HG03280 (cell line): ENCODE measurements around the gene CHCHD4.

Source experiments
- ATAC-seq: cut with Tn5 transposase; IDR thresholded peaks from one replicate; pipeline ENCODE4 v1.9.1; 2021; ENCODE audit warnings: mild to moderate bottlenecking, moderate library complexity; ENCODE audit not compliant: unreplicated experiment

CHCHD4 gene

GRCh38 chr3:14137004-14137403 is 12.3 kb upstream of the CHCHD4 start:
- no peak for ATAC-seq

DNA sequence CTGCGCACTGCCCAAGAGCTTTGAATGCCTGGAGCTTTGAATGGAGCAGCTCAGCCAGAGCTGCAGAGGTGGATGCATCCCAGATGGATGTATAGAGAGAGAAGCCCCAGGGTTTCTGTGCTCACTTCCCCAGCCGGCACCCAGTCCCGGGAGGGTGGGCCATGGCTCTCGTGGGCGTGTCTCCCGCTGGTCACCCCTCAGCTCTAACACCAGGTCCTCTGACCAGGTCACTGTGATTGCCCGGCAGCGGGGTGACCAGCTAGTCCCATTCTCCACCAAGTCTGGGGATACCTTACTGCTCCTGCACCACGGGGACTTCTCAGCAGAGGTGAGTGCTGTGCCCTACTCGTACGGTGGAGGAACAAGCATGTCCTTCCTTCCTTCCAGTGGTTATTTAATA is 10.9 kb upstream of the CHCHD4 start:
- ATAC-seq = no peak

DNA sequence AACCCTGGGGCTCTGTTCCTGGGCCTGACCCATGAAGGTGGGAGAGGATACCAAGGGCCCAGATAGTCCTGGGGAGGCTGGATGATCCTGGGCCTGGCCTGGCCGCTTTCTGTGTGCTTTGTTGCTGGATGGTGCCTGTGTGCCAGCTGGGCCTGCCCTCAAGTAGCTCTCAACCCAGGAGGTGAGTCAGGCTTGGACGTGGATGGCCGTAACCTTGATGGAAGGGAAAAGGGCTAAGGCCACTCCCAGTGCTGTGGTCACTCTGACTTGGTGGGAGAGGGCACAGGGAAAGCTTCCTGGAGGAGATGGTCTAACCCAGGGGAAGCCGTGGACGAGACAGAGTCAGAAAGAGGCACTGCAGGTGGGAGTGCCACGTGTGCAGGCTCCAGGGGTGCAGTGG is 9.6 kb upstream of the CHCHD4 start:
- no peak for ATAC-seq

DNA sequence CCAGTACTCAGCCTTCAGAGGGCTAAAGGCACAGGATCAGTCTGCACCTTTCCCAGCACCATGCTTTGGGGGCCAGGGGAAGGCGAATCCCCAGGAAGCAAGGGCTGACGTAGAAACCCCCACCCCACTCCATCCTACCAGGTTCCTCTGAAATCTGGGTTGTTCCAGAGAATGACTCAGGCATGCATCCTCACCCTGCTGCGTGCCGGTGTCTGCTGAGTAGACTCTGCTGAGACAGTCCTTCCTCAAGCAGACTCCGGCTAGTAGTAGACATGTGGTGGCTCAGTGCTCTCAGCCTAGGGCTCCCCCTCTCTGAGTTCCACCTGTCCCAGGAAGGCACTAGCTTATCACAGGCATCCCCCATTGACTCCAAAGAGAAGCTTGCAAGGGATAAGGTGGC is 9.2 kb upstream of the CHCHD4 start:
- no peak for ATAC-seq

GRCh38 chr3:14133188-14133800 is 8.6 kb upstream of the CHCHD4 start:
- ATAC-seq = no peak

DNA sequence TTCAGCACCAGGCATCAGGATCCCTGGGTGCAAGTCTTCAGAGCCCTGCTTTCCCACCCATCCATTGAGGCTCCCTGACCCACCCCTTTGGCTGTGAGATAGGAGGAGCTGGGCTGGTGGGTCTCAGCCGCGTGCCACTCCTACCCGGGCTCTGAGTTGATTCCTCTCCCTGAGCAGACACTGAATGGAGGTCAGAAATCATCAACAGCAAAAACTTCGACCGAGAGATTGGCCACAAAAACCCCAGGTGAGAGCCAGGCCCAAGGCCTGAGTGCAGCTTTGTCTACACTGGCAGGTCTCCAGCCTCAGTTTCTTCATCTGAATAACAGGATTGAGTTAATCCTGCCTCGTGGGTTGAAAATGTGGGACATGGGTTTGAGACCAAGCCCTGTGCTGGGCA is 8.0 kb upstream of the CHCHD4 start:
- ATAC-seq = no peak

DNA sequence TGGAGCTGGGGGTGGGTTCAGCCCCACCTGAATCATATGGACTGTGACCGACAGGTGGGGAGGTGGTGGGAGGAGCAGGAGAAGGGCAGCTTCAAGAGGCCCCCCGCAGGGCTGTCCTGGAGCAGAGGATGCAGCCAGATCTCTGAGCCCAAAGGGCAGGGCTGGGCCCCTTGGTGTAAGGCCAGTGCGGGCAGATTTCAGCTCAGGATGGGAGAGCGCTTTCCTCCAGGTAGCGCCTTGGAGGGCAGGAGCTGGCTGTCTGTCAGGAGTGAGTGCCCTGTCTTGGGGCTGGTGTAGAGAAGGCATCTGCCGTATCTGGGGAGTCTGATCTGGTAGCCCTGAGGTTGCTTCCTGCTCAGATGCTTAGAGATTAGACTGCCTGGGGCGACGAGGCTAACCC is 7.5 kb upstream of the CHCHD4 start:
- no peak for ATAC-seq

DNA sequence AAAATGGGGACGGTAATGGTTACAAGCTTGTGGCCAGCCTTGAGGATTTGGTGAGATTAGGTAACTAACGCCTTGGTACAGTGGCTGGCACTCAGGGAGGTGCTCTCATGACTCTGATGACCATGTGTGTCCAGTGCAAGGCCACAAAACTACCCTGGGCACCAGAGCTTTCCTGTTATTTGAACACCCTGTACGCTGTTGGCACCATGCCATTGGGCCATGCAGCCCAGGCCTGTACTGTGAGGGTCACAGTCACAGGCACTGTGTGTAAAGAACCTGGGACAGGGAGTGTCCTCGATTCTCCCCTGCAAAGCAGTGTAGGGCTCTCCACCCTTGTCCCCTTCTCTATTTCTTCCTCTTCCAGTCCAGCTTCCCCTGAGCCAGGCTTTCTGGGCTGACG is 6.5 kb upstream of the CHCHD4 start:
- no peak for ATAC-seq

DNA sequence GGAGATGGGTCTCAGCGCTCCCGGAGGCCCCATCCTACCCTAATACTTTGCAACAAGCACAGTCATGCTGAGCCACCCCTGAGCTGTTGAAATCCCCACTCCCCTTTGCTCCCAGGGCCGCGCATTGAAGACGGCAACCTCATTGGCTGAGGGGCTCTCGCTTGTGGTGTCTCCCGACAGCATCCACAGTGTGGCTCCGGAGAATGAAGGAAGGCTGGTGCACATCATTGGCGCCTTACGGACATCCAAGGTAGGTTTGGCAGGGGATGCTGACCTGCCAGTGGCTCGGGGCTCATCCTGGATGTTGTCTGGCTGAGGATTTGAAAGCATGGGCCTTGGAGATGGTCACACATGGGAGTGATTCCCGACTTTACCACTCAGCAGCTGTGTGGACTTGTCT is 6.0 kb upstream of the CHCHD4 start:
- ATAC-seq = no peak

DNA sequence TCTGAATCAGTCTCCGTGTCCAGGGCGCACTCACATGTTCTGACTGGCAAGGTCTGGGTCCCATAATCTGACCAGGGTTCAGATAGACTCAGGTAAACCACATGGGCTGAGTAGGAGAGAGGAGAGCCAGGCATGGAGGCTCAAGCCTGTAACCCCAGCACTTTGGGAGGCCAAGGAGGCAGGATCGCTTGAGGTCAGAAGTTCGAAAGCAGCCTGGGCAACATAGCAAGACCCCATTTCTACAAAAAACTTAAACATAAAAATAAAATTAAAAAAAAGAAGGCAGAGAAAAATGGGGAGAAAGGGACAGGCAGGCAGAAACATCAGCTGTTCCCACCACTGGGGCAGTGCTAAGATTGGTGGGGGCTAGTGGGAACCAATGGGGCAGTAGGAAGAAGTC is 5.6 kb upstream of the CHCHD4 start:
- no peak for ATAC-seq

- ATAC-seq = no peak
Measured at GRCh38 chr3:14129296-14129695, 4.6 kb upstream of the CHCHD4 start.

DNA sequence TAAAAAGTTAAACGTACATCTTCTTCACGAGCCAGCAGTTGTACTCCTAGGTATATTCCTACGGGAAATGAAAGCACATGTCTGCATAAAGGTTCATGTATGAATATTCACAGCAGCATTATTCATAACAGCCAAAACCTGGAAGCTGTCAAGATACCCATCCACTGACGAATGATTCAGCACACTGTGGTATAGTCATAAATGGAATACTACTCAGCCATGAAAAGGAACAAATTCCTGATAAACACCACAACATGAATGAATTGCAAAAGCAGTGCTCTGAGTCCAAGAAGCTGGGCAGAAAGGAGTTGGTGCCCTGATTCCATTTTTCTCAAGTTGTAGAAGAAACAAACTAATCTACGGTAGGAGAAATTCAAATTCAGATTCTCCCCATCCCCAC is 4.1 kb upstream of the CHCHD4 start:
- ATAC-seq = no peak

GRCh38 chr3:14127516-14128161 is 3.0 kb upstream of the CHCHD4 start:
- no peak for ATAC-seq

- ATAC-seq = no peak
Measured at GRCh38 chr3:14126887-14127505, 2.3 kb upstream of the CHCHD4 start.

DNA sequence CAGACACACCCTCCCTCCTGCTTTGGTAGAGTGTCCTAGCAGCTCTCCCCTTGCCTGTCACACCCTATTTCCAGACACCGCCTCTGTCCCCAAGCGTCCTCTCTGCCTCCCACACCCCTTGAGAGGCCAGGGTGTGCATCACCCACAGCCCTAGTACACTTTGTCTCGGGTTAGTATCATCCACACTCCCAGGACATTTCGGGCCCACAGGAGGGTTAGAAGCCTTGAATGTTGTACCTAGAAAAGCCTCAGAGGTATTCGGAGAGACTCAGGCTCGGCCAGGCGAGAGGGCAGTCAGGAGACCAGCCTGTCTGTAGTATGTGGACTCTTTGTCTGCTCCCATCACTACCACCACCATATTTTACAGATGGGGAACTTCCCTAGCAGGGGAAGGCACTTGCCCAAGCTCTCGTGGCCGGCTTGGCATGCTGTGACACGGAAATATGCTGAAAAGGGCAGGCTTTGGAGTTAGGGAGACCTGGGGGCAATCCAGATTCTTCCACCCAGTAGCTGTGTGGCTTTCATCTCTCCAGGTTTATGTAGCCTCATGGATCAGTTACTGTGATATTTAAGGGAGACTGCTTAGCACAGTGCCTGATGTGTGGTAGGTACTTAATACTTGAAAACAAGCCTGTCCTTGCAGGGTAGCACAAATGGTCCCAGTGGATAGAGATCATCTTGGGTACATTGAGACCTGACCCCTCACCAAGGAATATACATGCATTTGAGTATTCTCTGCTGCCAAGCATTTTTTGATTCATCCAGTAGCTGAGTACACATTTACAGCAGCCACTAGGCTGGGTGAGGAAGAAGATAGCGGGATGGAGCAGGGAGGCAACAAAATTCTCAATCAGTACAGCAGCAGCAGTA is 1.6 kb upstream of the CHCHD4 start:
- ATAC-seq = no peak

- peak; percentile 9 for ATAC-seq
Measured at GRCh38 chr3:14125193-14126016, 735 bp upstream of the CHCHD4 start.

DNA sequence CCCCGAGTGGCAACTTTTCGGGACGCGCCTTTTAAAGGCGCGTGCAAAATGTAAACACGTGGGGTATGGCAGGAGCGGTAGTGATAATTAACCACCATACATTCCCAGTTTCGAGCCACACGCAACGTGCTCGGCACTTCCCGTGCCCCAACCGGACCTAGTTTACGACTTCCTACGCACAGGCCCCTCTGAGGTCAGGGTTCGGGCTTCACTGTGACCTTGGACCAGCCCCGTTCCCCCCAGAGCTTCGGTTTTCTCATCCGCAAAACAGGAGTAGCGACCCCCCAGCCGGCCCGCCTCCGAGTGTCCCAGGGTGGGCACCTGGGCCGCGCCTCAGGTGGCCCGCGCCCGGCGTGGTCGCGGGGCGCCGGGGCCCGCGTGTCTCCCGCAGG is 451 bp downstream of the CHCHD4 start:
- ATAC-seq = peak; percentile 34

GRCh38 chr3:14123308-14124222 is 1.1 kb downstream of the CHCHD4 start:
- no peak for ATAC-seq

DNA sequence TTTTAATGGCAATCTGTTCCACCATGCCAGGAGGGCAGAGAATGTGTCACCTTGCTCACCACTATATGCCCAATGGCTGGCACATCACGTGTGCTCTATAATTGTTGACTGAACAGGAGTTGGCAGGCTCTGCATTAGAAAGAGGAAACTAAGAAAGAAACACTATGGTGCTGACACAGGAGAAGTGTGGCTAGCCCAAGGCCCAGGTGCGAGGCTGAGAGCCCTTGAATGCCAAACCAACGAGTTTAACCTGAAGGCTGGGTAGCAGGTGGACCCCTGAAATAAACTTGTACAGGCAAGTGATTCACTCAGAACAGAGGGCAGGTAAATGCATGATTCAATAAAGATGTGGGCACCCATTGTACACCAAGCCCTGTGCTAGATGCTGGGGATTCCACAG is 2.4 kb downstream of the CHCHD4 start:
- ATAC-seq = no peak

DNA sequence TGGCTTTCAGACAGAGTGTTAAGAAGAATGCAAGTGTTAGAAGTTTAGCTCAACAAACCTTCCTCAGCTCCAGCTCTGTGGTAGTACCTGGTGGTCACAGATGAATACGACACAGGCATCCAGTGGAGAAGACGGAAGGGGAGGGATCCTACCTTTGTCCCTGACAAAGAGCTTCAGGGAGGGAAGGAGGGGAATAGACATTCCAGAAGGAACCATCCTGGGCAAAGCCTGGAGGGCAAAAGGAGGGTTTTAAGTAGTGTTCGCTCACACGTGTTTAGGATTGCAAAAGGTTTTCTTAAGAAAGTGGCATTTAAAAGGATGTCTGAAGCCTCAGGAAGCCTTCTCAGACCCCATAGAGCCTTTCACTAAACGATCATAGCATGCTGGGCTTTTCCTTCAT is 2.8 kb downstream of the CHCHD4 start:
- no peak for ATAC-seq
